ENCODE data around the gene PPP3CA.

Gene PPP3CA

DNA sequence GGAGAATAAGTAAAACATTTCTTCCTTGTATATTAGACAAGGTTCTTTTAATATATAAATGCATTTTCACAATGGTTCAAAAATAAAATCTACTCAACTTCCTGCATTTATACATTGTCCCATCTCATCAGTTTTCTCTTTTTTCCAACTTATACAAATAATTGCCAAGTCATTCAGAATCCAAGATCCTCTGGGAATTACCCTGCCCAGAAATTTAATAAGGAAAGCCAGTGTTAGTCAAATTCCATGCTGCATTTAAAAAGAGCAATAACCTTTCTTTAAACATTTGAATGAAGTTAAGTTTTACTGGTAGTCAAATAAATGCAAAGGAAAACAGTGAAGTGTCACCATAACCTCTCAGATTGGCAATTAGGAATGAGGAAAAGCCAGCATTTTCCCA is 357.9 kb downstream of the PPP3CA start:
- no peak overlapping the region for H3K4me3 ChIP-seq (ENCODE audit: low read depth, low read length)
- no peak for DNase-seq (ENCODE audit: low read depth, low spot score)
- POLR2A ChIA-PET, result no interaction called here
- TF ChIP-seq CTCF (IDR thresholded peaks at IDR 0.05; ENCODE audit: insufficient read depth, low read length, missing control alignments), result no peak
- CTCF ChIA-PET, result no interaction called here

GRCh38 chr4:100988876-100989275 is 358.4 kb downstream of the PPP3CA start:
- no peak for DNase-seq (ENCODE audit: low read depth, low spot score)
- TF ChIP-seq CTCF (IDR thresholded peaks at IDR 0.05; ENCODE audit: insufficient read depth, low read length, missing control alignments), result no peak
- ChIA-PET POLR2A (no interaction called here), CTCF (interaction anchor here (1.2 to 1.3 kb wide), 2 partner anchors 23 to 742 kb away, joined by 3 read pairs; no protein-coding TSS in a partner anchor)
- H3K4me3 ChIP-seq (ENCODE audit: low read depth, low read length), result no peak overlapping the region

DNA sequence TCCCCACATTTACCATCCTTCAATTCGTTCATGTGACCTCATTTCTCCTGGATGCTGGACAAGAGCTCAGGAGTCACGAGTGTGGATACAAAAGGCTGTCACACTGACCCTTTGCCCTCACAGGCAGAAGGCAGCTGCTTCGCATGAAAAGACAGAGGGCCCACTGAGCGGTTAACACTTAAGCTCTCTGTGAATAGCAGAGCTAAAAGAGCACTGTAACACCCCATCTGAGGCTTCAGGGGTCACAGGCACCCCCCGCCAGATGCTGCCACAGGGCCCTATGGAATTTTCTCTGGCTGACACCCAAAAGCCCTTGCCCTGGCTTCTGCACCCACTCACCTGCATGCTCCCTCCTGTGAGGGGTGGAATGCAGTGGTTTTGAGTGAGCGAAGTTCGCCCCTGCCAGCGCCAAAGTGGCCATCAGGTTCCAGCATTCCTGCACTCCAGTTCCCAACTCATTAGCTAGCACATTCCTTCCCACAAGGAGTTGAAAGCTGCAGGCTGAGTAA is 360.9 kb downstream of the PPP3CA start:
- TF ChIP-seq CTCF (IDR thresholded peaks at IDR 0.05; ENCODE audit: insufficient read depth, low read length, missing control alignments), result no peak
- DNase-seq (ENCODE audit: low read depth, low spot score), result no peak
- ChIA-PET CTCF (no interaction called here), POLR2A (no interaction called here)
- no peak overlapping the region for H3K4me3 ChIP-seq (ENCODE audit: low read depth, low read length)

- POLR2A ChIA-PET, result no interaction called here
- TF ChIP-seq CTCF (IDR thresholded peaks at IDR 0.05; ENCODE audit: insufficient read depth, low read length, missing control alignments), result no peak
- DNase-seq (ENCODE audit: low read depth, low spot score), result no peak
- CTCF ChIA-PET, result no interaction called here
- H3K4me3 ChIP-seq (ENCODE audit: low read depth, low read length), result no peak overlapping the region
Observed at GRCh38 chr4:100985576-100985975, 361.8 kb downstream of the PPP3CA start.

- ChIA-PET POLR2A (no interaction called here), CTCF (no interaction called here)
- no peak for TF ChIP-seq CTCF (IDR thresholded peaks at IDR 0.05; ENCODE audit: insufficient read depth, low read length, missing control alignments)
- peak; percentile 51 for DNase-seq (ENCODE audit: low read depth, low spot score)
- no peak overlapping the region for H3K4me3 ChIP-seq (ENCODE audit: low read depth, low read length)
Observed at GRCh38 chr4:100984901-100985300, 362.4 kb downstream of the PPP3CA start.

DNA sequence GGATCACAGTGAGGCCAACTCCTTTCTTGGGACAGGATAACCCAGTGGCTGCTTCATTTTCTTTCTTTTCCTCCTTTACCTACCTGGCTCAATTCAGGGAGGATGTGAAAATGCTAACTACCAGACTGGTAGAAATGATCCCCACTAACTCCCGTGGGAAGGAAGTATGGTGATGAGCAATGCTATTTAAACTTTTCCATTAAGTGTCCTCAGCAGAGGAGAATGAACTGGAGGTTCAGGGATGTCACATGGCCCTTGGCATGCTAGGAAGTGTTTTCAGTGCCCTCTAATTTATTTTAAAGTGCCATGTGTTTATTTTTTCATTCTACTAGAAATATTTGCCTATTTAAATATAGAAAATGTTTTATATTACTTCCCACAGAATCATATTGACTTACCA is 363.9 kb downstream of the PPP3CA start:
- DNase-seq (ENCODE audit: low read depth, low spot score), result no peak
- CTCF ChIA-PET, result no interaction called here

More for the DNA sequence above, 363.9 kb downstream of the PPP3CA start:
- TF ChIP-seq CTCF (IDR thresholded peaks at IDR 0.05; ENCODE audit: insufficient read depth, low read length, missing control alignments), result no peak
- POLR2A ChIA-PET, result no interaction called here
- no peak overlapping the region for H3K4me3 ChIP-seq (ENCODE audit: low read depth, low read length)
